Right ventricle myocardium inferior (tissue), 1 donor: ENCODE results near the gene ODAD3. TPM values are rescaled to one million over a fixed set of nuclear protein-coding genes. Genes with fewer than 3 reads are reported as not detected.
"Not testable (repeated sequence)": the region's sequence is repeated elsewhere in the genome, so short reads cannot be mapped to it uniquely, and the experiment has no call there.

Experiments
- ATAC-seq: fragments of 200-7000 bp; cut with Tn5 transposase; one replicate; pipeline ENCODE4 v1.9.1; 2020; ENCODE audit warnings: mild to moderate bottlenecking, moderate library complexity
- DNase-seq: peaks from one replicate; pipeline ENCODE4 v3.0.0; 2021; ENCODE audit errors: missing footprints
- intact Hi-C: fragments of 100-400 bp; cut with DNase I; formaldehyde crosslinking; loops from one replicate; pipeline ENCODE4 v1.11.0; 2022
- long read RNA-seq: library from polyadenylated mRNA; unstranded; transcript quantifications from one replicate; pipeline ENCODE4 v2.0.0, GENCODE V29; 2021
- total RNA-seq: library from RNA; stranded (reverse); fragmentation: NEBNext Ultra II Directional; extraction: Animal tissue kit (Norgen Biotek cat#: 25700); gene quantifications from one replicate; pipeline ENCODE4 v1.2.1, GENCODE V29; 2021
- donor health status: DM: no; HTN: yes; CAD: no; lungs with severe emphysema.

The ODAD3 gene
- total RNA-seq: 0.68 TPM
- long read RNA-seq, partial matches to known transcripts: 1 of 1 reads
- long read RNA-seq, other reads (novel, unspliced or antisense): 0 of 1 reads

DNA sequence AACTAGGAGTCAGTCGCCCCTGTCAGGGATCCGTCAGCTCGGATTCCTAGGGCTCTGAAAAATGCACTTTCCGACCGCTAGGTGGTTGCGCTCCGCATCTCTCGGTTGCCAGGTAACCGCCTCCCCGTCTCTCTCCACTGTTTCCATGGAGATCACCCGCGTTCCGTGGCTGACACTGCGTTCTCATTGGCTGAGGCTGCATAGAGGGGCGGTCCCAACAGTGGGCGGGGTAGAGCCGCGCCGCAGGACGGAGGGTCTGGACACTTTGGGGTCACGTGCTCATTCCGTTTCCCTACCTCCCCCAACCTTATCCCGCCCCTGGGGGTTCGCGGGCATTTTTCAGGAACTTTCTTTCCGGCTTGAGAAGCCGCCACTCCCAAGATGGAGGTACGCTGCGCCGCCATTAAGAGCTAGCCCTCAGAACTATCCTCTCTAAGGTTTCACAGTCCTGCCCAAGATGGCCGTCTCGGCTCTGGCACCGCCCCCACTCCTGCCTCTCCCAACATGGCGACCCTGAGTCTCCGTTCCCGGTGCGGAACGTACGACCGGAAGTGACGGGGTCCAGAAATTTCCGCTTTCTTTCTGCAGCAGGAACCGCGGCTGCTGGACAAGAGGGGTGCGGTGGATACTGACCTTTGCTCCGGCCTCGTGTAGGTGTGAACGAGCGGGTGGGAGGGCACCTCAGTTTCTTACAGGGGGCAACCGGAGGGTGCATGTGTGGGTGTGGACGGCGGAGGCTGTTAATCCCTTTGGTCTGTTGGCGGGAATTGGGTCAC is at the start of gene ODAD3, which contains the start of gene PRKCSH:
TSS of gene ODAD3 (minus strand) at position 65 of the 776 bp plus-strand sequence. CDS start 105 bp downstream, outside the sequence.
TSS of gene PRKCSH (plus strand) at position 579 of the 776 bp plus-strand sequence. CDS start 483 bp downstream, outside the sequence.
- intact Hi-C loops: loop anchor here (2.0 kb wide), 2 partner anchors 60 to 70 kb away; partner anchors contain the start of genes SWSAP1 and ZNF653
- DNase-seq (peak; percentile 99), ATAC-seq (peak; percentile 98)

DNA sequence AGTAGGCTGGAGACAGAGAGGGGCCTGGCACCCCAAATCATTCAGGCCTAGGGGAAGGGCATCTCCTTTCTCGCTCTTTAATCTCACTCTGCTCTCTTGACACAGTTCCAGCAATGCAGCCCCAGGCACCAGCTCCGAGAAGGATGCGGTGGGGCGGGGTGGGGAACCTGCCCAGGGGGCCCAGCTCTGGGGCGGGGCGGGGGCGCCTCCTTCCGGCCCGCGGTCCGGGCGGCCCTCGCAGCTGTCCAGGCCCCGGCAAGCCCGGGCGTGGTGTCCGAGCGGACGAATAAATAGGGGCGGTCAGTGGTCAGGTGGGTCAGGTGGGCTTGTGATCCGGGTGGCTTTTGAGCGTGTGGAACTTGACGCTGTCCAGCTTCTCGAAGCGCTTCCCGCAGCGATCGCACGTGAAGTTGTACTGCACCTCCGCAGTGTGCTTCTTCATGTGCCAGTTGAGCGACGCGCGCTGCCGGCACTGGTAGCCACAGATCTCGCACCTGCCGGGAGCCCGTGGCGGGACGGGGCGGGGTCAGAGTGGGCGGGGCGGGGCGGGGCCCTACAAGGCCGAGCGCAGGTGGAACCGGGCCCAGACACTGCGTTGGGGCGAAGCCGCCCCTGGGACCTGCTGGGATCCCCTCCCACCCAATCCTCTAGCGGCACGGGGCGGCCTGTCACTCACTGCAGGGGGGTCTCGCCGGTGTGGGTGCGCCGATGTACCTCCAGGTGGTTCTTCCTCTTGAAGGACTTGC is 48.6 kb upstream of the ODAD3 start:
- intact Hi-C loops: loop anchor here (2.0 to 5.0 kb wide), 2 partner anchors 101 to 191 kb away; partner anchors contain the start of gene EPOR
- no peak for ATAC-seq

DNA sequence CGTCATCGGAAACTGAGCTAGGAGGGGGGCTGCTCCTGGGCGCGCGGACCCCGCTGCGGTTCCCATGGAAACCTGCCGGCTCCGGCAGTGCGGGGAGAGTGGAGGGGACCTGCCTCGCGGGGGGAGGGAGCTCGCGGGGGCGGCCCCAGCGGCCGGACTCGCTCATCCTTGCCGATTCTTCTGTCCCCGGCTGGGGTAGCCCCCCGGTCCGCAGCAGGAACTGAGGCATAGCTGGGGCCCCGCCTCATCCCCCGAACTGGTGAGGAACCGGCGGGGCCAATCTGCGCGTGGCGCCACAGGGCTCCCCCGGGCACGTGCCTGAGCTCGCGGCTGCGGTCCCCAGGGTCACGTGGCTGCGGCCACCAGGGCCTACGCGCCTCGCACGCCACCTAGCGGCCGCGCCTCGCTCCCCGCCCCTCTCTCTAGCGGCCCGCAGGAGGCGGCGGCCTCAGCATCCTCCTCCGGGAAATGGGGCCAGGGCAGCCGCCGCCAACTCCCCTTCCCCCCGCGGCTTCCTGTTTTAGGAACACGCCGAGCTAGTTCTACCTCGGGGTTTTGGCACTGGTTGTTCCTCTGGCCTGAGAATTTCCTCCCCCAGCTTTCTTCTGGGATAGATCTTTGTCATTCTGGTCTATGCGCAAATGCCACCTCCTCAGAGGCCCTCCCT is 47.6 kb upstream of the ODAD3 start:
- intact Hi-C loops: loop anchor here (2.0 to 5.0 kb wide), 2 partner anchors 100 to 190 kb away; partner anchors contain the start of gene EPOR
- DNase-seq (peak; percentile 94), ATAC-seq (peak; percentile 88)

More for the DNA sequence above, 48.6 kb upstream of the ODAD3 start:
- peak; percentile 44 for DNase-seq

DNA sequence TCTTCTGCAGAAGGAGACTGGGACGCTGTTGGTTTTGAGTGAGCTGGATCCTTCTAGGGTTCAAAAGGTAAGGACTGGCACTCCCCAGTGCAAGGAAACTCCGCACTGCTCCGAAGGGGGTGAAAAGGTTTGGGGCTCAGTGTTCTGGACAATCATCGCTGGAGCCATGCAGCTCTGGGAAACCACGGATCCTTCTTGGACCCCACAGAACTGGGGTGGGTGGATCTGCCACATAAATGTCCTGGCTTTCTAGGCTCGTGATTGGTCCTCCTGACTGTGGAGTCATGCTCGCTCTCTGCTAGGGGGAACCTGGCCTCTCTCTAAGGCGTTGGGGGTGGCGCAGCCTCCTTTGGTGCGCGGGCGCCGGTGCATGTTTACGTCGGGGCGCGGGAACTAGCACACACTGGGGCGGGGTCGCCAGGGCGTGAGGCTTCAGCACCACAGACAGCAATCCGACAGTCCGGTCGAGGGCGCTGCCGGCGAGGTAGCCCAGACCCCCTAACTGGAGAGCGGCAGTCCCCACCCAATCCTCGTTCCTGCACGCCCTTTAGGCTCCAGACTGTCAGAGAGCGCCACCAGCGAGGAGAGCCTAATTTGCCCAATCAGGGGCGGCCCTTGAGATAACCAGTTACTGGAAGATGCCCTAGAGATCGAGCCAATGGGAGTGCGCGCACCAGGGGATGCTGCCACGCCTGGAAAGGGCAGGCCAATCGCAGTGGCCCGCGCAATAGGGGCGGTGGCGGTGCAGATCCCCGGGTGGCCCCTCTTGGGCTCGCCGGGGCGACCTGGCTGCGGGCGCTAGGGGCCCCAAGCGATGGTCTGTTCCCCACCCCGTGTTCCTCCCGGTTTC is 46.8 kb upstream of the ODAD3 start:
- intact Hi-C loops: loop anchor here (2.0 to 5.0 kb wide), 2 partner anchors 99 to 189 kb away; partner anchors contain the start of gene EPOR
- ATAC-seq (peak; percentile 71), DNase-seq (peak; percentile 84)

- ATAC-seq (no peak), DNase-seq (no peak)
- intact Hi-C loops: loop anchor here (5.0 kb wide), 1 partner anchor 99 kb away; the partner anchor contains the start of gene EPOR
Measured at GRCh38 chr19:11480715-11481533, 46.0 kb upstream of the ODAD3 start, which contains the start of gene ELAVL3. Gene ELAVL3 (minus strand): TSS chr19:11481046. CDS start chr19:11480608, 438 bp downstream.

GRCh38 chr19:11479898-11480714 is 45.2 kb upstream of the ODAD3 start:
- ATAC-seq (no peak), DNase-seq (peak; percentile 56)
- intact Hi-C loops: loop anchor here (5.0 kb wide), 1 partner anchor 98 kb away; the partner anchor contains the start of gene EPOR

- ATAC-seq: peak; percentile 8
- intact Hi-C loops: no loop called here
- peak; percentile 74 for DNase-seq
Measured at GRCh38 chr19:11479090-11479897, 44.4 kb upstream of the ODAD3 start.

DNA sequence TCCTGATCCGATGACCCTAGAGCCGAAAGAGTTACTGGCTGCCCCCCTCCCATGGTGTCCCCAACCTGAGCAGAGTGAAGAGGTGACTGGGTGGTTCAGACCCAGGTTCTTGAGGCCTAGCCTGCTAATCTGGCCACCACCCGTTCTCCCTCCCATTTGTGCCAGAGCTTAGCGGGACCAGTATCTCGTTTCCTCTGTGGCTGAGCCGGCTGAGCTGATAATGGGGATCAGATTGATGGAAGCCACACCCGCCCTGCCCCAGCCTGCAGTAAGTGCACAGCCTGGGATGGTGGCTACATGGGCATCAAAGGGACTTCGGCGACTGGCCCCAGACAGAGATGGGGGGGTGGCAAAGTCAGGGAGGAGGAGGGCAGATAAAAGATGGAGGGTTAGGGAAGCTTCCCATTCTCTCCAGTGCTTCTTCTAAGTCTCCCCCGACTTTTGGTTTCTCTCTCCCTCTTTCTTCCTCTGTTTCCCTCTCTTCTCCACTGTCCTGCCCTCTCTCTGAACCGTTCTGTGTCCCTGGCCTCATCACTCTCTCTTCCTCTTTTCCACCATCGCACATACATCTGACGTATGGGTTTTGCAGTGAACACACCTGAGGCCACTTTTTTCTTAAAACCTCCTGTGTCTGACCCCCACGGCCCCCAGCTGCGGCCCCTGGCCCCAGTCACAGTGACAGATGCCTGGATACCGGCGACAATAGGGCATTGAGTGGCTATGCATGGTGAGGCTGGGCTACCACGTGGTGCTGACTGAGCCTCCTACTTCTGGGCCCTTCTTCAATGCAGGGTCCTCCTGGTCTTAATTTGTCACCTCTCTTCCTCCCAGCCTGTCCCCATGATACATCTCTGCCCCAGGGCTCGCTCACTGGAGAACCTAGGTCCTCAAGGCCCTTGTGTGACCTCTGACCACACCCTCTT is 43.5 kb upstream of the ODAD3 start:
- ATAC-seq: no peak
- DNase-seq: peak; percentile 49
- intact Hi-C loops: no loop called here

- ATAC-seq (no peak), DNase-seq (peak; percentile 15)
- intact Hi-C loops: no loop called here
Measured at GRCh38 chr19:11475861-11476260, 40.9 kb upstream of the ODAD3 start.

DNA sequence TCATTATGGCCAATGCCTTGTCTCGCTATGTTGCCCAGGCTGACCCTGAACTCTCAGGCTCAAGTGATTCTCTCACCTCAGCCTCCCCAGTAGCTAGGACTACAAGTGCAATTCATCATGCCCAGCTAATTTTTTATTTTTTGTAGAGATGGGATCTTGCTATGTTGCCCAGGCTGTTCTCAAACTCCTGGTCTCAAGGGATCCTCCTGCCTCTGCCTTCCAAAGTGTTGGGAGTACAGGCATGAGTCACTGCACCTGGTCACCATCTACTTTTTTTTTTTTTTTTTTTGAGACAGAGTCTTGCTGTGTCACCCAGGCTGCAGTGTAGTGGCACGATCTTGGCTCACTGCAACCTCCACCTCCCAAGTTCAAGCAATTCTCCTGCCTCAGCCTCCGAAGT is 40.4 kb upstream of the ODAD3 start:
- ATAC-seq, intact Hi-C loops: not testable (repeated sequence)
- DNase-seq: peak; percentile 5

DNA sequence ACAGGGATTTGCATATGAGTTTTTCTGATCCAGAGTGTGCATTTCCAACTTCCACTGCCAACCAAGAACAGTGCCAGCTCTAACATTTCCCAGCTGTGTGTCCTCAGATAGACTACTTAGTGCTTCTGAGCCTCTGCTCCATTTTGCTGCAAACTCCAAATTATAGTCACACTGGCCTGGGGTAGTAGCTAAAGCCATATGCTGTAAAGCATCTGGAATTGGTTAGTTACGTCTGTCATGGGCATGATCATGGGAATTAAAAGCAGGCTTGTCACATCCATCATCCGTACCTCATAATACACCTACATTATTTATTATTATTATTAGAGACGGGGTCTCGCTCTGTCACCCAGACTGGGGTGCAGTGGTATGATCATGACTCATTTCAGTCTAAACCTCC is 38.8 kb upstream of the ODAD3 start:
- intact Hi-C loops: no loop called here
- no peak for ATAC-seq

DNA sequence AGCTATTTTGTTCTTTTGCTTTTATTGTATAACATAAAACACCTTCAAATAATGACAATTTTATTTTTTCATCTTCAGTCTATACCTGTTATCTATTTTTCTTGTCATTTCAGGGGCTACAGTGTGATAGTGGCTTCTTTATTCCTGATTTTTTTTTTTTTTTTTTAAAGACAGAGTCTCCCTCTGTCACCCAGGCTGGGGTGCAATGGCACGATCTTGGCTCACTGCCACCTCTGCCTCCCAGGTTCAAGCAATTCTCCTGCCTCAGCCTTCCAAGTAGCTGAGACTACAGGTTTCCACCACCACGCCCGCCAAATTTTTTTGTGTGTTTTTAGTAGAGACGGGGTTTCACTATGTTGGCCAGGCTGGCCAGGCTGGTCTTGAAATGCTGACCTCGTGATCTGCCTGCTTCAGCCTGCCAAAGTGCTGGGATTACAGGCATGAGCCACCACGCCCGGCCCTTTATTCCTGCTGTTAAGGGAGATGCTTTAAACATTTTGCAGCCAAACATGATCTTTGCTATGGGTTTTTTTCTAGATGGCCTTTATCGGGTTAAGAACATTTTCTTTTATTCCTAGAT is 33.4 kb upstream of the ODAD3 start:
- DNase-seq, ATAC-seq, intact Hi-C loops: not testable (repeated sequence)

More for the DNA sequence above, 38.8 kb upstream of the ODAD3 start:
- DNase-seq: no peak

DNA sequence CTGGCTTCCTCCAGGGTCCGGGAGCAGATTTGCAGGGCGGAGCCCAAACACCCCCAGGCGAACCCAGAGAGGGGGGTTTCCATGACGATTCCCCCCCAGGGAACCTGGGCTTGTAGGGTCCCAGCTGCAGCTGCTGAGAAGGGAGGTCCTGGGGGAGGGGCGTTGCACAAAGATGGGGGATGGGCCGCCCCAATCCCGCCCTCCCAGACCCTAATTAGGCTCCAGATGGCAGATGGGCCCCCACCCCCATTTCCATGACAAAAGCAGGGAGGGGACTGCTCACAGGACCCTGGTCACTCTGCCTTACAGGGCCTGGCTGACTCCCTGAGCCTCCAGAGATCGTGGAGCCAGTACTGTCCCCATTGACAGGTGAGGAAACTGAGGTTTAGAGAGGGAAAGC is 30.7 kb upstream of the ODAD3 start:
- no peak for ATAC-seq
- no peak for DNase-seq
- intact Hi-C loops: no loop called here
